Bronchial epithelial cell (primary cell): ENCODE results near the gene QPRT. TPM values are rescaled to one million over a fixed set of nuclear protein-coding genes. Genes with fewer than 3 reads are reported as not detected.
"Not testable (repeated sequence)": the region's sequence is repeated elsewhere in the genome, so short reads cannot be mapped to it uniquely, and the experiment has no call there.

Source experiments
- DNase-seq: peaks from one replicate; pipeline ENCODE4 v3.0.0-alpha.2; 2010; ENCODE audit warnings: low read depth
- FAIRE-seq: peaks from 2 replicates; lab custom pipeline; 2011; peaks lifted over from hg19 to GRCh38; lab: Jason Lieb, UNC
- H3K27me3 ChIP-seq: 2 replicates; pipeline ENCODE4 v1.5.1; 2011; ENCODE audit warnings: low read length; ENCODE audit not compliant: control insufficient read depth, insufficient read depth
- H3K36me3 ChIP-seq: 2 replicates; pipeline ENCODE4 v1.5.1; 2011; ENCODE audit warnings: low read length; ENCODE audit not compliant: control insufficient read depth, insufficient read depth
- H3K4me3 ChIP-seq: 2 replicates; pipeline ENCODE4 v1.5.1; 2011; ENCODE audit warnings: mild to moderate bottlenecking, low read depth, low read length, control low read depth
- total RNA-seq: library from RNA; depleted of rRNA; stranded (reverse); fragments of >200 nt; gene quantifications from 2 replicates; pipeline ENCODE4 v1.2.1, GENCODE V29; 2014
- TF ChIP-seq, protein P1 (sequence below): IDR thresholded peaks from 2 replicates; pipeline ENCODE4 v1.5.1; 2011; ENCODE audit warnings: mild to moderate bottlenecking, moderate library complexity, low read length, control low read depth, inconsistent platforms; ENCODE audit not compliant: insufficient read depth, severe bottlenecking

The QPRT gene
- total RNA-seq, 1 donor from 2014 or later: 0.79 TPM

DNA sequence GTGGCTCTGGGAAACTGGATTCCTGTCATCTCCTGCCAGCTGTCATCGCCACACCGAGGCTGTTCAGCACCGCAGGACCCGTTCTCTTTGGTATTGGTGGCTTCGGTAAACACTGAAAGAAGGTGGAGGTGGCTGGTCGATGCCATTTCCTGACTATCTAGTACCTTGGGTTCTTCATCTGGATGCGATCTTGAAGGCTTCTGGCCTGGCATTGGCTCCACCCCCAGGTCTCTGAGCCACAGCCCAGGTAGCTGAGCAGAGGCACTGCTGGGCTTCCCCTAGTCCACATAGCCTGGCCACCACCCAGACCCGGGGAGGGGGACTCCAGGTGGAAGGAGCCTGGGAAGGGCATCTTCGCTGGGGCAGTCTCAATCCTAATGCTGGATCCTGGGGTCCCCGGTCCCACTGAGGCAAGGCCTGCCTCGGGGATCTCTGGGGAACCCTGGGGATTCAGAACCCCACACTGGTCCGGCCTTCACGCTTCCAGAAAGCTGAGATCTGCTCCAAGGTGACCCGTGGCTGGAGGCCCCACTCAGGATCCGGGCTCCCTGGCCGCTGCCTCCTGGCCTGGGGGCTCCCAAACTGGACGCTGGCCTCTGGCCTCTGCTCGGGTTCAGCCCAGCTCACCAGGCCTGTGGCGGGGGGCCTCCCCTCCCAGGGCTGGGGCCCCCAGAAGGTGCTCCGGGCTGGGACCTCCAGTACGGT lies 65.0 kb downstream of the QPRT start:
- FAIRE-seq (no peak), DNase-seq (no peak)
- TF ChIP-seq, protein P1, sequence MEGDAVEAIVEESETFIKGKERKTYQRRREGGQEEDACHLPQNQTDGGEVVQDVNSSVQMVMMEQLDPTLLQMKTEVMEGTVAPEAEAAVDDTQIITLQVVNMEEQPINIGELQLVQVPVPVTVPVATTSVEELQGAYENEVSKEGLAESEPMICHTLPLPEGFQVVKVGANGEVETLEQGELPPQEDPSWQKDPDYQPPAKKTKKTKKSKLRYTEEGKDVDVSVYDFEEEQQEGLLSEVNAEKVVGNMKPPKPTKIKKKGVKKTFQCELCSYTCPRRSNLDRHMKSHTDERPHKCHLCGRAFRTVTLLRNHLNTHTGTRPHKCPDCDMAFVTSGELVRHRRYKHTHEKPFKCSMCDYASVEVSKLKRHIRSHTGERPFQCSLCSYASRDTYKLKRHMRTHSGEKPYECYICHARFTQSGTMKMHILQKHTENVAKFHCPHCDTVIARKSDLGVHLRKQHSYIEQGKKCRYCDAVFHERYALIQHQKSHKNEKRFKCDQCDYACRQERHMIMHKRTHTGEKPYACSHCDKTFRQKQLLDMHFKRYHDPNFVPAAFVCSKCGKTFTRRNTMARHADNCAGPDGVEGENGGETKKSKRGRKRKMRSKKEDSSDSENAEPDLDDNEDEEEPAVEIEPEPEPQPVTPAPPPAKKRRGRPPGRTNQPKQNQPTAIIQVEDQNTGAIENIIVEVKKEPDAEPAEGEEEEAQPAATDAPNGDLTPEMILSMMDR: no peak
- Histone ChIP-seq H3K27me3 (no peaks in the 10 kb centered on the region), H3K36me3 (no peaks in the 10 kb centered on the region), H3K4me3 (no peak overlapping the region)

DNA sequence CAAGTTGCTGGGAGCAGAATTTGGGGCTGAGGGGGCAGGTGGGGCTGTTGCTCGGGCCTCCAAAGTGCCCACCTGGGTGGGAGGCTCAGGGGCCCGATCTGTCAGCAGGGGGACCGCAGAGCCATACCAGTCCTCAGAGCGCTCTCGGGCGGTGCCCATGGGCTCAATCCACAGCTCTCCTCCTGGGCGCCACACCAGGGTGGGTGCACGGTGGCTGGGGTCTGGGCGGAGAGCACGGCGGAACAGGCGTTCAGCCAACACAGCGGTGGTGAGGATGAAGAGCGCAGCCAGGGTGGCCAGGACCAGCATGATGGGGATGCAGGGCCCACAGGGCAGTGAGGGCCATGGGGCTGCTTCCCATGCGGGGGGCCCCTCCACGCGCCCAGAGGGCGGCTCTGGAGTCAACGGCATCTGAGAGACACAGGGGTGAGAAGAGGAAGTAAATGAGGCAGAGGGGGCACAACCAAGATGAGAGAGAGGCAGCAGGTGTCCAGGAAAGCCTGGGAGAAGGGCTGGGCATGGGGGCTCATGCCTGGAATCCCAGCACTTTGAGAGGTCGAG lies 65.6 kb downstream of the QPRT start:
- DNase-seq (no peak), FAIRE-seq (no peak)
- Histone ChIP-seq H3K36me3 (no peaks in the 10 kb centered on the region), H3K27me3 (no peaks in the 10 kb centered on the region), H3K4me3 (no peak overlapping the region)
- TF ChIP-seq, protein P1: no peak

DNA sequence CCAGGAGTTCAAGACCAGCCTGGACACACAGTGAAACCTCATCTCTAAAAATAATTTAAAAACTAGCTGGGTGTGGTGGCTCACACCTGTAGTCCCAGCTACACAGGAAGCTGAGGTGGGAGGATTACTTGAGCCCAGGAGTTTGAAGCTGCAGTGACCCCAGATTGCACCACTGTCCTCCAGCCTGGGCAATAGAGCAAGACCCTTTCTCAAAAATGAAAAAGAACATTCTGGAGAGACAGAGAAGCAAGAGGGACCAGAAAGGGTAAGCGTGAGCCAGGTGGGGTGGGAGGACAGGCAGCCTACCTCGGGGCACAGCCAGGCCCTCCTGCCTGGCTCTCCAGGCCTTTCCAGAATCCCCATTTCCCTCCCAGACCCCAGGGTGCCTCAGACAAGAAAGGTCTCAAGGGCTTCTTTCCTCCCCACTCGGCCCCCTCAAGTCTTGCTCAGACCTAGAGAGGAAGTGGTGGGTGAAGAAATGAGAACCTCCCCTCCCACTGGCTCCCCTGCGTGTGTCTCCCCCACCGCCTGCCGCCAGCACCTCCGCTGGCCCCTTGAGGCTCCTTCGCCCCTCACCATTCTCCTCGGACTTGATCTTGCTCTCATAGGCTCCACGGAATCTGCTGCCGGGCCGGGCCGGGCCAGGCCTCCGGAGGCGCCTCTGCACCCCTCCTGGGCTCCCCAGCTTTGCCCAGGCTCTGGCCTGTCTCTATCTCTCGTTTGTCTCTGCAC lies 66.3 kb downstream of the QPRT start:
- no peak for FAIRE-seq
- TF ChIP-seq, protein P1: no peak
- Histone ChIP-seq H3K36me3 (no peaks in the 10 kb centered on the region), H3K27me3 (no peaks in the 10 kb centered on the region), H3K4me3 (no peak overlapping the region)
- DNase-seq: no peak

DNA sequence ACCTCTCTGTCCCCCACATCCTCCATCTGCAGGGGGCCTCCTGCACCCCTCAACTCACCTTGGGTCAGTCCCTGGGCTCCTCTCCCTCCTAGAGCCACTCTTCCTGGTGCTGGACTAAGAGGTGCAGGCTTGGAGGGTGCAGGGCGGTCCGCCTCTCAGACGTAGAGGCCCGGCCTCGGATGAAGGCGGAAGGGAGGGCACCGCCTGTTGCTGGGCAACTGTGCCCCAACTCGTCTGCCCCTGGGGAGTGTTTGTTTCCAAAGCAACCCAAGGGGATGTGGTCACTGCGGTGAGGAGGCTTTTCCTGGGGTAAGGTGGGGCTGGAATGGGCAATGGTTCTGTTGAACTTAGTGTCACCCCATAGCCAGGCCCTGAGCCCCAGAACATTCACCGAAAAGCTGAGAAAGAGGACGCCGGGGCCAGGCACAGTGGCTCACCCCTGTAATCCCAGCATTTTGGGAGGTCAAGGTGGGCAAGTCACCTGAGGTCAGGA lies 66.9 kb downstream of the QPRT start, which contains the start of gene C16orf54:
TSS of gene C16orf54 (minus strand) at position 138 of the 493 bp plus-strand sequence. CDS start 1,039 bp downstream, outside the sequence.
- Histone ChIP-seq H3K27me3 (no peaks in the 10 kb centered on the region), H3K36me3 (no peaks in the 10 kb centered on the region), H3K4me3 (no peak within 1 kb of the TSS)
- DNase-seq (no peak), FAIRE-seq (no peak)
- TF ChIP-seq, protein P1: no peak

DNA sequence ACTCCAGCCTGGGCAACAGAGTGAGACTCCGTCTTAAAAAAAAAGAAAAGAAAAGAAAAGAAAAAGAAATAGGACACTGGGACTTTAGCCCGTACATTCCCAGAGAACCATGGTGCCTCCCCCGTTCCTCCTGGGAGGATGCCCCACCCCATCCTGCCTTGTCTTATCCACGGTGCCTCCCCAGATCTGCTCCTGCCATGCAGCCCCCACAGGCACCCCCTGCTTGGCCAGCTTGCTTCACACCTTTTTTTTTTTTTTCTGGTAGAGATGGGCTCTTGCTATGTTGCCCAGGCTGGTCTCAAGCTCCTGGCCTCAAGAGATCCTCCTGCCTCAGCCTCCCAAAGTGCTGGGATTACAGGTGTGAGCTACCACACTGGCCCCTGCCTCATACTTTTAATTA lies 67.5 kb downstream of the QPRT start:
- not testable (repeated sequence) for FAIRE-seq, DNase-seq, H3K4me3 ChIP-seq, H3K36me3 ChIP-seq, H3K27me3 ChIP-seq

Other genes with a start within 250 kb of the QPRT start
- gene BOLA2, start 224.8 kb upstream of the QPRT start, total RNA-seq: 25.3 and 84.0 TPM in 2 replicates
- gene SLX1B, start 224.6 kb upstream of the QPRT start, total RNA-seq: 4.2 and 18.2 TPM in 2 replicates
- 0.38 and 2.1 TPM in 2 replicates for gene SULT1A4, start 219.3 kb upstream of the QPRT start, total RNA-seq
- 17.5 and 29.7 TPM in 2 replicates for gene NPIPB12, start 172.8 kb upstream of the QPRT start, total RNA-seq
- gene SPN, start 15.9 kb upstream of the QPRT start, total RNA-seq: not detected in 2 replicates
- gene C16orf54, start 66.8 kb downstream of the QPRT start, total RNA-seq: not detected in 2 replicates
- gene ZG16, start 99.1 kb downstream of the QPRT start, total RNA-seq: not detected in 2 replicates
- 11.3 and 12.0 TPM in 2 replicates for gene KIF22, start 111.6 kb downstream of the QPRT start, total RNA-seq
- gene MAZ, start 127.3 kb downstream of the QPRT start, total RNA-seq: 125 and 168 TPM in 2 replicates
- not detected in 2 replicates for gene PRRT2, start 133.0 kb downstream of the QPRT start, total RNA-seq
- 15.2 and 24.7 TPM in 2 replicates for gene PAGR1, start 137.0 kb downstream of the QPRT start, total RNA-seq
- gene MVP, start 141.3 kb downstream of the QPRT start, total RNA-seq: 87.1 and 118 TPM in 2 replicates
- gene CDIPT, start 184.0 kb downstream of the QPRT start, total RNA-seq: 46.1 and 53.2 TPM in 2 replicates
- gene SEZ6L2, start 220.4 kb downstream of the QPRT start, total RNA-seq: 1.8 and 2.9 TPM in 2 replicates
- 1.2 and 2.4 TPM in 2 replicates for gene ASPHD1, start 221.3 kb downstream of the QPRT start, total RNA-seq
- gene KCTD13, start 247.0 kb downstream of the QPRT start, total RNA-seq: 8.2 and 12.2 TPM in 2 replicates